ENCODE results near the gene MYH10.

MYH10 gene

DNA sequence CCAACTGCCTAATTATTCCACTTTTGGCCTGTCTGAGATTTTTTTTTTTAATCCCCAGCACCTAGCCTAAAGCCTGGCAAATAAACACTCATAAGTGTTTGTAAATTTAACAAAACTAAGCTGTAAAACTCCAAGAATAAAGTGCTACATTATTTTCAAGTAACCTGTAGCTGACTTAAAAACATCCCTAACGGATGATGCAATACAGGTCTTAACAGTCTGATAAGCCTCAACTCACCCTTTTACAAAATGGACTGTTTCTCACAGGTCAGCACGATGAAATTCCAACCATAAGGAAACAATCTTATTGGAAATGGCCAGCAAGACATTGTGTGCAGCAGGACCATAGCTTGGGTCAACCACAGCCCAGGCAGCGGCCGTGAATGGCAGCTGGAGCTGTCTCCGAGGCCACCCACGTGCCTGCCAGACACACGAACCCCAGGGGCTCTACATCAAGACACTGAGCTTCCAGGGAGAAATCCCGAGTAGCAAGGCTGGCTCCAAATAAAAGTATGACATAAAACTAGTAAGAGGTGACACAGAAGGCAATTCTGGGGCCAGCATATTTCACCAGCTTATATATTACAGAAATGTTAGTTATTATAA lies 135.9 kb downstream of the MYH10 start:
- no peak for DNase-seq (ENCODE audit: low spot score)

DNA sequence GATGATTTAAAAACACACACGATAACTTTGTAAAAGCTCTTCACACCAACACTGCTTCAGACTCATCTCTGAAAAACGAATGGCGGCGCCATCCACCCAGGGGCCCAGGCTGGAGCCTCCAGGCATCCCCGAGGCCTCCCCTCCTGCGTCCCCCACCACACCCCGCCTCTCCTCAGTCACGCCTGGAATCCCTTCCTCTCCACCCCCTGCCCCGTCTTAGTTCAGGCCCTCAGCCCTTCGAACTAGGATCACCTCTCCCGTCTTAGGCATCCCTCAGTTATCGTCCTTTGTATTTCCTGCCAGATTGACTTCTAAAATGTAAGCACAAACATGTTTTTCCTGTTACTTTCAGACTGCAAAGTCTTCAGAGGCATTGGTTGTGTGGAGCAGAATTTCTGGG lies 136.5 kb downstream of the MYH10 start:
- no peak for DNase-seq (ENCODE audit: low spot score)

DNA sequence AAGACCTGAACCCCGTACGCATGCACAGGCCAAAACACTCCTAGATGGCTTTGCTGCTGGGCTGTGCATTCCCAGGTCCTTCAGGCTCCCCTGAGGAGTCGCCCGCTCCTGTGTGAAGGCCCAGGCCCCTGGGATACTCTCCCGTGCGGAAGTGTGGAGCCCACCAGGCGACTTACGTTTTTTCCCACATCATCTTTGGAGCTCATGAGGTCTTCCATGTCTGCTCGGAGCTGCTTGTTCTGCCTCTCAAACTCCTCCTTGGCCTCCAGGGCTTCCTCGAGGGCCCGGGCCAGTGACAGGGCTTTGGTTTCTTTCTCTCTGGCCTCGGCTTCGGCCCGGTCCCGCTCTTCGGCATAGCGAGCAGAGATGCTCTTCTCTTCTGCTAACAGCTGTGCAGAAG lies 138.4 kb downstream of the MYH10 start:
- no peak for DNase-seq (ENCODE audit: low spot score)

DNA sequence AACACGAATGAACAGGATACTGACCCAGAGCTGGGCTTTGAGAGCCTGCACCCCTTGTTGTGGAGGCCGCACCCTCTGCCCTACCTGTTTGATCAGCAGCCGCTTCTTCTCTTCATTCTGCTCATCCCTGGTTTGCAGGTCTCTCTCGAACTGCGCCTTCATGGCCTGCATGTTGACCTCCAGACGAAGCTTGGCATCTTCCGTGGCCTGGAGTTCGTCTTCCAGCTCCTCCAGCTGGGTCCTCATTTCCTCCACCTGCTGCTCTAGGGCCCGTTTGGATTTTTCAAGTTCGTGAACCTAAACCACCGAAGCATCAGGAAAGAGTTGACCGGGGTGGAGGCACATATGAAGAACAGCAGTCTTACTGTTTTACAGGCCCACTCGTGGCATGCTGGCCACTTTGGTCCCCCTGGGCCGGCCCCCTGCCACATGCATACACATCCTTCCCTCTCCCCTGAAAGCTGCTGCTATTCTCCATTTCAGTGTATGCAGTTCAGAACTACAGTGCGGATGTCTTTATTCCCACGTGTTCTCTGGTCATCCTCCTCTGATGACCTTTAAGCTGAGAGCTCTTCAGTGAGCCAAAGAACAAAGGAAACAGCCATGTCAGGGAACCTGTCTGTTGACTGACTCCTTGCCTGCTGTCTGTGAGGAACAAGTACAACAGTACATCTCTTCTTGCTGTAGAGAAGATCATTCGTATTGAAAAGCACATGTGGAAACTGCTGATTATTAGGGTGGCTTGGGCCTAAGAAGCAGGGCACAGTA lies 140.1 kb downstream of the MYH10 start:
- no peak for DNase-seq (ENCODE audit: low spot score)

DNA sequence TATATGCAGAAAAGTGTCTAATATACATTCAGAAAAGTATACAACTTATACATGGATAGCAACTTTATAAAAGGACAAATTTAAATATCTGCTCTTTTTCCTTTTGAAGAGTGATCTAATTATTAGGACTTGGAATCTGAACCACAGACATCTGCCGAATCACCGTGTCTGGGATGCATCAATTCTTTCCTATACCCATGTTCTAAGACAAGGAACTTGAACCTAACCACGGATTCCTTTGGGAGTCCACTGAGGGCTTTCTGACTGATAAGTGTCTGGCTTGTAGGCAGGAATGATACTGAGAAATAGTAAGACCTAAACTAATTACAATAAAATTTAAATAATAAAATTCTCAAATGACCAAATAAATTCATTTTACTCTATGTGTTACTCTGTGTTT lies 140.7 kb downstream of the MYH10 start:
- peak; percentile 49 for DNase-seq (ENCODE audit: low spot score)

- DNase-seq (ENCODE audit: low spot score): peak; percentile 95
Measured at GRCh38 chr17:8488901-8489300, 141.6 kb downstream of the MYH10 start.

- no peak for DNase-seq (ENCODE audit: low spot score)
Measured at GRCh38 chr17:8488491-8488890, 142.0 kb downstream of the MYH10 start.

GRCh38 chr17:8487743-8488142 lies 142.8 kb downstream of the MYH10 start:
- no peak for DNase-seq (ENCODE audit: low spot score)

- no peak for DNase-seq (ENCODE audit: low spot score)
Measured at GRCh38 chr17:8487130-8487645, 143.3 kb downstream of the MYH10 start.

- no peak for DNase-seq (ENCODE audit: low spot score)
Measured at GRCh38 chr17:8485491-8485890, 145.0 kb downstream of the MYH10 start.

GRCh38 chr17:8484465-8484864 lies 146.1 kb downstream of the MYH10 start:
- no peak for DNase-seq (ENCODE audit: low spot score)

DNA sequence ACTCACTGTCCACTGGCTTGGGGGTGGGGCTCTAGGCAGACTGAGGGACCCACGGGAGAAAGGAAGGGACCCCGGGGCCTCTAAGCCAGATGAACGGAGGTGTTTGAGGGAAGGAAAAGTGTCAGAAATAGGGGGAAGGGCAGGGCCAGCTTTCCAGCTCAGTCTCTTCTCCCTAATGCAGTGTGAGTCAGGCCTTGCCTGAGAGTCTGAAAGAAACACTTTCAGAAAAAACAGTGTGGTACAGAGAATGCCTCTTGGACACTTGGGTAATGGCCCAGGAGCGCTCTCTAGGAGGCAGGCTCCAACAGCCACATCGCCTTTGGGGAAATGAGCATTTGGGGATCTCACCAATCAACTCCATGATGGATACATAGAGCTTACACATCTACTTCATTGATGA lies 148.0 kb downstream of the MYH10 start:
- no peak for DNase-seq (ENCODE audit: low spot score)

DNA sequence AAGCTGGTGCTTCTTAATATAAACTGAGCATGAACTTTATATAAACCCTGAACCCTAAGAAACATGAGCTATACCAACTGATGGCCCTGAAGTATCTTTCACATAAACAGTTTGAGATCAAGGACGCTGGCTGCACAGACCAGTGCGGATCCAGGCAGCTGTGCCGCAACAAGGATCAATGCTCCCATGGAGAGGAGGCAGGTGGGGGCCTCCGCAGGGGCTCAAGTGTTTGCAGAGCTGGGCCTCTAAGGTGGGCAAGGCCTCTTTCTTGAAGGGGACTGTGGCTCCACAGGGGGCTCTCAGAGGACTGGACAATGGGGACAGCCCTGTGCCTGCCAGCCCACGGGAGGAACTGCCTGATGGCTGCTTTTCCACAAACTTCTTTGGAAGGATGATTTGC lies 148.8 kb downstream of the MYH10 start:
- DNase-seq (ENCODE audit: low spot score): no peak

DNA sequence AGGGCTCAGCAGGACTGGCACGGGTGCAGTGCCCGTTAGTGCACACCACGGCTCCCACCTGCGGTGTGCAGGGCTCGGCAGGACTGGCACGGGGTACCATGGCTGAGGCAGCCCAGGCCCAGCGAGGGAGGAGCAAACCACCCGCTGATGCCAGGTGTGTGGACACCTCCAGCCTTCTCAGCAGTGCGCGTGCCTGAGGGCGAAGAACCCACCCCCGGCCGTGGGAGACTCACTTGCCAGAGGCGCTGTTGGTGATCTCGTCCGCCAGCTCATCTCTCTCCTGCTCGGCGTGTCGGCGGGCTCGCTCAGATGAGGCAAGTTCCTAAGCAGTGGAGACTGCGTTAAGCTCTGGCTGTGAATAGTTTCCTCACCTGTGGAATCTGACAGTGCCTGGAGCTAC lies 149.4 kb downstream of the MYH10 start:
- no peak for DNase-seq (ENCODE audit: low spot score)

DNA sequence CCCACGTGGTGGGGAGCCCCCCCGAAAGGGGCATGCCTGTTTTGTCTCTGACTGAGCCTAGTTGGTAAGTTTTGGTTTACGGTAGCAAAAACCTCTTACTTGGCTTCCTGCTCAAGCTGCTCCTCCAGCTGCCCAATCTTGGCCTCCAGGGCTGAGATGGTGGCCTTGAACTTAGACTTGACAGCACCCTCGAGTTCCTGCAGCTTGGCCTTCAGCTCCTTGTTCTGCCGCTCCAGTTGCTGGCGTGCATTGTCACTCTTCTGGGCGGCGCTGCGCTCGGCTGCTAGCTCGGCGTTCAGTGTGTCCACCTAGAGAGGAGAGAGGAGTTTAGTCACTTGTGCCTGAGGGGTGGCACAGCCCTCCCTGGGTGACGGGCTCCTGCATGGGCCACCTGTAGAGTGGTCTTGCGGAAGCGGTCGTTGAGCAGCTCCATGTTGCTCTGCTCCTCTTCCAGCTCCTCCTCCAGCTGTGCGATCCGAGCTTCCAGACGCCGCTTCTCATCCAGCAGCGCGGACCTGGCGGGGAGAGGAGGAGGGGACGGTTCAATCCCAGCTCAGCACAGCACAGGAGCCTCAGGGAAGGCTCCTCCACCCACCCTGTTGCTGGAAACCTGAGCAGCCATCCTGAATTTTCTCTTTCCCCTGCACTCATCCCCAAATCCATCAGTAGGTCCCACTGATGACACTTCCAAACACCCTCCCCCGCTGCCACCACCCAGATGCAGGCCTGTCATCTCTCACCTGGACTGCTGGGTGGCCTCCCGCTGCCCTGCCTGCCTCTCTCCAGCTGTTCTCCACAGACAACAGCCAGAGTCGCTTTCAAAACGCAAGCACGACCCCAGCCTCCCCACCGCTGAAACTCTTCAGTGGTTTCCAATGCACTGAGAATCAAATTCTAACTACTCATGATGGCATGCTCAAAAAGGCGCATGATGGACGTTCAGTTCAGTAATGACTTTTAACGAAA lies 150.2 kb downstream of the MYH10 start:
- no peak for DNase-seq (ENCODE audit: low spot score)

DNA sequence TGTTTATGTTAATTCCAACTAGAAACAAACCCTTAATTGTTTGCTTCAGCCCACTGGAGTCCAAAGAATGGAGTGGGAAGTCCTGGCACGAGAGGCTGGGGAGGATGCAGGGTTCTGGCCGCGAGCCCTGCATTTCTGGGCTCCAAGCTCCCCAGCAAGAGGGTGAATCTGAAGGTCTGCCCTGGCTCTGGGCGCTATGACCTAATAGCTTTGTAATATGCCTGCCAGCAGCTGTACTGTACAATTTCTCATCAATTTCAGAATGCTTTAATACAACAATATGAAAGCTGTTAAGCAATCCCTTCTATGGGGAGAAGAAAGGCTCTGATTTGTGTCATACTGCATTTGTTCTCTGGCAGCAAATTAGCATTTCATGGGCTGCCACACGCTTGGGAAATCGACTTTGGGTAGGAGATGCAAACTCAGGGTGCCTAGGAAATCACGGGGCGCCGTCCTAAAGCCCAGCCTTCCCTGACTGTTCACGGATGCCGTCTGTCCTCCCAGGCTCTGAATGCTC lies 151.0 kb downstream of the MYH10 start:
- no peak for DNase-seq (ENCODE audit: low spot score)

- no peak for DNase-seq (ENCODE audit: low spot score)
Measured at GRCh38 chr17:8477715-8478441, 152.6 kb downstream of the MYH10 start.

DNA sequence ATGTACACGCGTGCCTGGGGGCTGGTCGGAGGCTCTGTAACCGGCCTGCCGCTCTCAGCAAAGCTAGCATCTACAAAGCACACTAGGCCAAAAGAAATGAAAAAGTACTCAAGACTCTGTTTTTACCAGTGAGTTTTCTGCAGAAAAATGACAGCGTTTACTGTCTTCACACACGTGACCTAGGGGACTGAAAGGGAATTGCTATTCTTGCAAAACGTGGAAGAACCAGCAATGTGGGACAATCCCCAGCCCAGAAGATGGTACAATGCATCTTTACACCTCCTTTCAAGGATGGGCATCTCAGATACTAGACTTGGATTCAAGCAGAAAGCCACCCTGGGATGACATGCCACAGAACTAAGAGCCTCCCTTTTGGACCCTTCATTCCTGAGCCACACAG lies 153.4 kb downstream of the MYH10 start:
- no peak for DNase-seq (ENCODE audit: low spot score)

DNA sequence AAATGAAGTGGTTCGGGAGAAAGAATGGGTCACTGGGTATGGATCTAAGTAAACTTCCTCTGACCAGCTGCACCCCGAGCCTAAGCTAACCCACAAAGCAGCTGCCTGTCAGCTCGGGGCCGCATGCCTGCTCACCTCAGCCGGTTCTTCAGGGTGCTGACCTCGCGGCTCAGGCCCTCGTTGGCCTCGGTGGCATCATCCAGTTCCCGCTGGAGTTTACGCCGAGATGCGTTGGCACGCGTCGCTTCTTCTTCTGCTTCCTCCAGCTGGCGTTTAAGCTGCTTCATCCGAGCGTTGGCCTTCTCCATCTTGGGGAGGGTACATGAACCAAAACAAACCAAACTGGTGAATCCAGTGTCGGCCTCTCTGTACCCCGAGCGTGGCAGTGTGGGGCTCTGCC lies 153.8 kb downstream of the MYH10 start:
- no peak for DNase-seq (ENCODE audit: low spot score)

GRCh38 chr17:8475781-8476180 lies 154.7 kb downstream of the MYH10 start:
- DNase-seq (ENCODE audit: low spot score): no peak

DNA sequence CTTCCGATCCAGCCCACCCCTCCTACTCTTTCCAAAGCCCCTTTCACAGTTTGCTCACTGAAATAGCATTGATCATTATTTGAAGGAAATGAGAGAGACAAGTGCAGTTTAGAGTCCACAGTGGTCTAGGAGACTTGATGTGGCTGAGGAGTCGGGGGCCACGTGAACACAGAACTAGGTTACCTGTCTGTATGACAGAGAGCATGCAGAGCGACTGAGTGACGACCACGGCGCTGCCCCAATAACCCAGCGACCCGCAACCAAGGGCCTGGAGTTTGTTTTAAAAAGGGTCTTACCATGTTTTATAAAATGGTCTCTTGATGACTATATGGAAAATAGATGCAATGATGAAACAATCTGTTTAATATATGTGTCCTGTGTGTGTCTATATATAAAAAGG lies 155.3 kb downstream of the MYH10 start:
- DNase-seq (ENCODE audit: low spot score): no peak

DNA sequence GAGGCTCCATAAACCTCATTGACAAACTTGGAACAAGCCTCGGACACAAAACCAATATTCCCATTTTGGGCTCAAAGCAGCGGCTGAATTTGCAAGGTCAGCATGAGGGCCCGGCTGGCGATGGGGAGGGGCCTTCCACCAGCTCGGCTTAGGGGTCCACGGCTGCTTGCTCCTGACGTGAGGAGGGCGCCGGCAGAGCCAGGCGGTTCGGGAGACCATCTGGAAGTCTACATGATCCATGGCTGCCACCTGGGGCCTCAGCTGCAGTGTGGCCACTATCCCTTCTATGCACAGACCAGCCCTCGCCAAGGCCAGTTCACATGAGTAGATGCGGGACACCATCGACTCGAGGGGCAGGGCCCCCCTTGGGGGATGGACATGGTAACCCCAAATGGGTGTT lies 155.7 kb downstream of the MYH10 start:
- DNase-seq (ENCODE audit: low spot score): no peak
